GM23338 (cell line): ENCODE measurements around the gene ADGRV1. TPM values are rescaled to one million over a fixed set of nuclear protein-coding genes. Genes with fewer than 3 reads are reported as not detected.

ENCODE experiments used
- CREB1 ChIP-seq: fragments of 250-450 bp; sonication (Bioruptor Pico); IDR thresholded peaks from 2 replicates; pipeline ENCODE4 v1.5.0; 2020; ENCODE audit warnings: low read depth, mild to moderate bottlenecking, moderate library complexity
- CTCF ChIP-seq, 2 experiments: fragments of 200-600 bp in 1 of 2; sonication (generic) in 1 of 2; conservative IDR thresholded peaks; 2 replicates each; pipeline versions ENCODE4 v1.5.1 to v1.6.1; 2016 to 2017; ENCODE audit warnings: antibody characterized with exemption in 2 of 2, low read depth in 2 of 2, mild to moderate bottlenecking in 2 of 2, moderate library complexity in 1 of 2
- EZH2 ChIP-seq: fragments of 200-600 bp; sonication (generic); IDR thresholded peaks from one replicate; pipeline ENCODE4 v1.8.0; 2017; ENCODE audit warnings: antibody characterized with exemption, mild to moderate bottlenecking, low read depth; ENCODE audit not compliant: unreplicated experiment
- JUNB ChIP-seq: IDR thresholded peaks from one replicate; pipeline ENCODE4 v1.6.1; 2016; ENCODE audit warnings: antibody characterized with exemption; ENCODE audit not compliant: unreplicated experiment
- NANOG ChIP-seq: IDR thresholded peaks from 2 replicates; pipeline ENCODE4 v1.6.1; 2016; ENCODE audit warnings: antibody characterized with exemption, borderline replicate concordance
- REST ChIP-seq: IDR thresholded peaks from one replicate; pipeline ENCODE4 v1.6.1; 2018; ENCODE audit warnings: antibody characterized with exemption; ENCODE audit not compliant: unreplicated experiment
- ZNF462 ChIP-seq: fragments of 250-450 bp; sonication (Bioruptor Pico); IDR thresholded peaks from 2 replicates; pipeline ENCODE4 v1.5.0; 2020; ENCODE audit warnings: mild to moderate bottlenecking, moderate library complexity
- polyA plus RNA-seq: library from polyadenylated mRNA; unstranded; fragments of >200 nt; fragmentation: Nextera tagmentation; extraction: Ambion mirVana; gene quantifications from 2 replicates; pipeline ENCODE4 v1.2.1, GENCODE V29; 2016
- total RNA-seq: library from RNA; depleted of rRNA; stranded (reverse); fragments of >200 nt; shearing (Covaris generic); gene quantifications from 2 replicates; pipeline ENCODE4 v1.2.3, GENCODE V29; 2014

Gene ADGRV1
- total and polyA plus RNA-seq, 2 experiments from 2014 or later = 46.1 to 149 TPM

- TF ChIP-seq ZNF462 (CRISPR knock-in tag) = no peak
- TF ChIP-seq EZH2 = no peak
- TF ChIP-seq REST = no peak
- no peak for TF ChIP-seq CREB1
- TF ChIP-seq JUNB = no peak
- TF ChIP-seq NANOG = no peak
- TF ChIP-seq CTCF (conservative IDR thresholded peaks at IDR 0.05; ENCODE audit: low read depth in 2 of 2) = no peak
These were observed 631.7 kb downstream of the ADGRV1 start (continued) for GRCh38 chr5:91190314-91190690.
